HCT116 (cell line): ENCODE data around the gene EXOC4. TPM values are rescaled to one million over a fixed set of nuclear protein-coding genes. Genes with fewer than 3 reads are reported as not detected.

Experiments used
- ATAC-seq: fragments of 200-7000 bp; cut with Tn5 transposase; 2 replicates; pipeline ENCODE4 v1.9.1; 2020; ENCODE audit warnings: mild to moderate bottlenecking, moderate library complexity
- BruUV-seq: library from RNA; stranded (reverse); fragments of 400-500 nt; replicated peaks from 2 replicates; lab custom pipeline; 2021; lab: Mats Ljungman, UMichigan
- CTCF ChIA-PET: fragments of 300-600 bp; sonication (Branson Sonifier 250); formaldehyde crosslinking; loops from one replicate; lab custom pipeline; 2021; ENCODE audit warnings: antibody characterized with exemption; lab: Charles Lee
- POLR2A ChIA-PET: fragments of 300-600, 350-600 bp; sonication (Branson Sonifier 250); formaldehyde crosslinking; loops from one replicate; lab custom pipeline; 2021; ENCODE audit warnings: antibody characterized with exemption; lab: Charles Lee
- RAD21 ChIA-PET, 2 experiments: fragments of 300-600 bp; sonication (Branson Sonifier 250); formaldehyde crosslinking; loops; one replicate each; lab custom pipeline; 2023; ENCODE audit warnings: low total read pairs in 2 of 2; ENCODE audit not compliant: uncharacterized antibody in 2 of 2, unreplicated experiment in 2 of 2, low non-redundant PET in 1 of 2; lab: Charles Lee
- DNase-seq: peaks from one replicate; pipeline ENCODE4 v3.0.0-alpha.2; 2010; ENCODE audit warnings: low read depth, low spot score
- H2AFZ ChIP-seq: fragments of 200-600 bp; shearing (Covaris generic), sonication (generic); 2 replicates; pipeline ENCODE4 v1.6.1; 2017; ENCODE audit warnings: low read depth, mixed run types, mixed read lengths, antibody characterized with exemption, low read length; ENCODE audit not compliant: poor library complexity, severe bottlenecking
- H3K27ac ChIP-seq: 2 replicates; pipeline ENCODE4 v1.5.1; 2012; ENCODE audit warnings: low read depth, low read length
- H3K27me3 ChIP-seq: fragments of 200-600 bp; sonication (generic); 2 replicates; pipeline ENCODE4 v1.6.1; 2016; ENCODE audit warnings: mixed run types, low read length, mixed read lengths; ENCODE audit not compliant: insufficient read depth
- H3K36me3 ChIP-seq, 2 experiments: fragments of 200-500 bp in 1 of 2; fragments of 200-600 bp in 1 of 2; sonication (Bioruptor generic) in 1 of 2; sonication (generic) in 1 of 2; 2 replicates each; pipeline versions ENCODE4 v1.5.1 to v1.6.1; 2014 to 2016; ENCODE audit warnings: low read length in 2 of 2, inconsistent platforms in 1 of 2, mixed read lengths in 1 of 2, mixed run types in 1 of 2; ENCODE audit not compliant: insufficient read depth in 2 of 2, control insufficient read depth in 1 of 2
- H3K4me1 ChIP-seq, 2 experiments: fragments of 200-600 bp in 1 of 2; sonication (generic) in 1 of 2; 2 replicates each; pipeline versions ENCODE4 v1.5.1 to v1.6.1; 2012 to 2017; ENCODE audit warnings: low read length in 2 of 2, inconsistent platforms in 1 of 2, mild to moderate bottlenecking in 1 of 2, mixed read lengths in 1 of 2, mixed run types in 1 of 2, moderate library complexity in 1 of 2; ENCODE audit not compliant: insufficient read depth in 2 of 2, control insufficient read depth in 1 of 2
- H3K4me2 ChIP-seq: fragments of 200-600 bp; sonication (generic); 2 replicates; pipeline ENCODE4 v1.6.1; 2017; ENCODE audit warnings: mixed run types, low read length, mixed read lengths
- H3K4me3 ChIP-seq, 2 experiments: fragments of 200-600 bp in 1 of 2; sonication (generic) in 1 of 2; replicated peaks in 1 of 2; 2 replicates each; pipeline ENCODE4 v1.5.1; 2011 to 2016; ENCODE audit warnings: low read length in 2 of 2, control low read depth in 1 of 2, low read depth in 1 of 2, mild to moderate bottlenecking in 1 of 2, mixed read lengths in 1 of 2, mixed run types in 1 of 2
- H3K79me2 ChIP-seq: fragments of 200-600 bp; sonication (generic); 2 replicates; pipeline ENCODE4 v1.6.1; 2017; ENCODE audit warnings: mild to moderate bottlenecking, mixed run types, low read length, moderate library complexity, mixed read lengths; ENCODE audit not compliant: insufficient read depth
- H3K9ac ChIP-seq: fragments of 200-600 bp; sonication (generic); 2 replicates; pipeline ENCODE4 v1.6.1; 2016; ENCODE audit warnings: low read length, mixed read lengths
- H3K9me2 ChIP-seq: fragments of 200-600 bp; sonication (generic), shearing (Covaris generic); 2 replicates; pipeline ENCODE4 v1.6.1; 2017; ENCODE audit warnings: mixed run types, mild to moderate bottlenecking, moderate library complexity; ENCODE audit not compliant: insufficient read depth
- H3K9me3 ChIP-seq, 2 experiments: fragments of 200-500 bp in 1 of 2; fragments of 200-600 bp in 1 of 2; sonication (Bioruptor generic) in 1 of 2; sonication (generic) in 1 of 2; 2 replicates each; pipeline ENCODE4 v1.6.1; 2014 to 2017; ENCODE audit warnings: low read length in 2 of 2, mixed read lengths in 2 of 2, inconsistent platforms in 1 of 2, low read depth in 1 of 2, mild to moderate bottlenecking in 1 of 2, mixed run types in 1 of 2, moderate library complexity in 1 of 2; ENCODE audit not compliant: control insufficient read depth in 1 of 2, insufficient read depth in 1 of 2
- H4K20me1 ChIP-seq: fragments of 200-600 bp; sonication (generic), shearing (Covaris generic); 2 replicates; pipeline ENCODE4 v1.6.1; 2017; ENCODE audit warnings: mixed run types, mild to moderate bottlenecking, moderate library complexity; ENCODE audit not compliant: insufficient read depth
- CBX3 ChIP-seq: IDR thresholded peaks from 2 replicates; pipeline ENCODE4 v1.6.1; 2012; ENCODE audit warnings: low read depth
- EGR1 ChIP-seq: IDR thresholded peaks from 2 replicates; pipeline ENCODE4 v1.6.1; 2012; ENCODE audit warnings: low read depth
- POLR2A ChIP-seq: IDR thresholded peaks from 2 replicates; pipeline ENCODE4 v1.7.0; 2011; ENCODE audit warnings: borderline replicate concordance; ENCODE audit not compliant: insufficient read depth, insufficient read length; ENCODE audit errors: extremely low read depth
- RAD21 ChIP-seq: IDR thresholded peaks from 2 replicates; pipeline ENCODE4 v1.6.1; 2012; ENCODE audit warnings: low read depth, mild to moderate bottlenecking
- YY1 ChIP-seq: IDR thresholded peaks from 2 replicates; pipeline ENCODE4 v1.6.1; 2011; ENCODE audit warnings: low read length, low read depth, moderate library complexity, mild to moderate bottlenecking; ENCODE audit not compliant: insufficient replicate concordance; ENCODE audit errors: extremely low read depth
- intact Hi-C: fragments of 100-400 bp; cut with micrococcal nuclease; formaldehyde crosslinking; loops from 2 replicates; pipeline ENCODE4 v1.10.0; 2022
- total RNA-seq: library from RNA; stranded (reverse); gene quantifications from one replicate; pipeline ENCODE4 v1.2.1, GENCODE V29; 2021; ENCODE audit not compliant: unreplicated experiment
- TF ChIP-seq, protein P1 (sequence below), 3 experiments: fragments of 200-600 bp in 1 of 3; sonication (generic) in 1 of 3; IDR thresholded peaks in 2 of 3; conservative IDR thresholded peaks in 1 of 3; 2 replicates each; pipeline ENCODE4 v1.5.1; 2012 to 2017; ENCODE audit warnings: low read depth in 2 of 3, low read length in 2 of 3, antibody characterized with exemption in 1 of 3, borderline replicate concordance in 1 of 3, control low read depth in 1 of 3, mild to moderate bottlenecking in 1 of 3, mixed read lengths in 1 of 3, mixed run types in 1 of 3, moderate library complexity in 1 of 3; ENCODE audit not compliant: insufficient read depth in 1 of 3

EXOC4 gene
- total RNA-seq, 1 experiment from 2014 or later: 40.3 TPM

DNA sequence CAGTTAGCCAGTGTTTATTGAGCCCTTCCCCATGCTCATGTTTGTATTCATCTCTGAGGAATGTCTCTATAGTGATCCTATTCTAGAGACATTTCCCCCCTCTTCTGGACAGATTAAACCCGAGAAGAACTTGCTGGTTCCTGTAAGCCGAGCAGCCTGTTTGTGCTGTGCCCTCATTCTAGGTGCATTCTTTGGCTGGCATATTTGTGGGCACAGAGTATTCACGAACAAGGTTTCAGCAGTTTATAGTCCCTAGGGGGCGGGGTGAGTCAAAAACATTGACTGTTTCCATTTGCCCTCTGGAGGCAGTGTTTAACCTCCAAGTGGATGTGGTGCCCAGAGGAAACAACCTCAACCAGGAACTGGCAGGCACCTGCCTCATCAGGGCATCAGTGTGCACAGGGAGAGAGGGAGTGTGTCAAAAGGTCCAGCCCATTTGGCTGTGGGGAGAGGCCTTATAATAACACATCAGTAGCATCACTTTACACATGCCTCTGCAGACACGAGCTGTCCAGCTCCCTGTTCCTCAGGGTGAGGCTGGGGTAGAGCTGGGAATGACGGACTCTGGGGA, 600.9 kb downstream of the EXOC4 start:
- TF ChIP-seq YY1 (peak; percentile 27), POLR2A (no peak), EGR1 (no peak), CBX3 (peak; percentile 67; the same call in 1 of the 2 replicates), RAD21 (peak; percentile 52)
- TF ChIP-seq, protein P1, sequence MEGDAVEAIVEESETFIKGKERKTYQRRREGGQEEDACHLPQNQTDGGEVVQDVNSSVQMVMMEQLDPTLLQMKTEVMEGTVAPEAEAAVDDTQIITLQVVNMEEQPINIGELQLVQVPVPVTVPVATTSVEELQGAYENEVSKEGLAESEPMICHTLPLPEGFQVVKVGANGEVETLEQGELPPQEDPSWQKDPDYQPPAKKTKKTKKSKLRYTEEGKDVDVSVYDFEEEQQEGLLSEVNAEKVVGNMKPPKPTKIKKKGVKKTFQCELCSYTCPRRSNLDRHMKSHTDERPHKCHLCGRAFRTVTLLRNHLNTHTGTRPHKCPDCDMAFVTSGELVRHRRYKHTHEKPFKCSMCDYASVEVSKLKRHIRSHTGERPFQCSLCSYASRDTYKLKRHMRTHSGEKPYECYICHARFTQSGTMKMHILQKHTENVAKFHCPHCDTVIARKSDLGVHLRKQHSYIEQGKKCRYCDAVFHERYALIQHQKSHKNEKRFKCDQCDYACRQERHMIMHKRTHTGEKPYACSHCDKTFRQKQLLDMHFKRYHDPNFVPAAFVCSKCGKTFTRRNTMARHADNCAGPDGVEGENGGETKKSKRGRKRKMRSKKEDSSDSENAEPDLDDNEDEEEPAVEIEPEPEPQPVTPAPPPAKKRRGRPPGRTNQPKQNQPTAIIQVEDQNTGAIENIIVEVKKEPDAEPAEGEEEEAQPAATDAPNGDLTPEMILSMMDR (IDR thresholded peaks at IDR 0.05 in 2 of 3, conservative IDR thresholded peaks at IDR 0.05 in 1 of 3; ENCODE audit: borderline replicate concordance in 1 of 3, insufficient read depth in 1 of 3, low read depth in 2 of 3, low read length in 2 of 3): peak; percentile 70 to 97 (median 73)
- H3K4me3 ChIP-seq: no peak overlapping the region
- RAD21 ChIA-PET: no interaction called here
- BruUV-seq: no TSS peak
- peaks cover 12 to 17% of the 10 kb centered on the region in 2 experiments; a peak in 3 of 4 replicates for H3K4me1 ChIP-seq
- ATAC-seq (peak; percentile 91), DNase-seq (peak; percentile 54)
- no peak overlapping the region for H2AFZ ChIP-seq
- intact Hi-C loops: loop anchor here (10.0 kb wide), 1 partner anchor 471 kb away; no protein-coding TSS in a partner anchor
- H4K20me1 ChIP-seq: no peaks in the 10 kb centered on the region
- no peaks in the 10 kb centered on the region for H3K9me2 ChIP-seq
- H3K27ac ChIP-seq: no peak overlapping the region
- H3K36me3 ChIP-seq: no peaks in the 10 kb centered on the region
- CTCF ChIA-PET: interaction anchor here (0.9 to 2.8 kb wide), 8 partner anchors 8 to 40 kb away, joined by 3 to 10 read pairs (median 4); no protein-coding TSS in a partner anchor
- peak overlapping the region; percentile 36 for H3K4me2 ChIP-seq
- no peak overlapping the region for H3K9ac ChIP-seq
- H3K9me3 ChIP-seq: no peaks in the 10 kb centered on the region
- no peaks in the 10 kb centered on the region for H3K27me3 ChIP-seq
- H3K79me2 ChIP-seq: no peaks in the 10 kb centered on the region
- POLR2A ChIA-PET: interaction anchor here (0.7 kb wide), 1 partner anchor 341 kb away, joined by 3 read pairs; no protein-coding TSS in a partner anchor
